K562 (cell line): ENCODE data around the gene E2F2. TPM values are rescaled to one million over a fixed set of nuclear protein-coding genes. Genes with fewer than 3 reads are reported as not detected.

Experiments used
- ARID2 ChIP-seq: fragments of 450-650 bp; IDR thresholded peaks from 2 replicates; pipeline ENCODE4 v1.6.1; 2017; ENCODE audit warnings: antibody characterized with exemption, mild to moderate bottlenecking
- ARID3A ChIP-seq: IDR thresholded peaks from 2 replicates; pipeline ENCODE4 v1.6.1; 2012; ENCODE audit warnings: low read depth, low read length, improper control_type of control experiment, borderline replicate concordance
- ARID4B ChIP-seq: sonication (generic); formaldehyde crosslinking; IDR thresholded peaks from 2 replicates; pipeline ENCODE4 v1.8.0; 2022; ENCODE audit warnings: mild to moderate bottlenecking, missing genetic modification reagents
- ASH1L ChIP-seq: fragments of 450-650 bp; IDR thresholded peaks from 2 replicates; pipeline ENCODE4 v1.6.1; 2018; ENCODE audit warnings: borderline replicate concordance, mild to moderate bottlenecking, low read depth; ENCODE audit not compliant: partially characterized antibody
- DLX4 ChIP-seq: fragments of 250-450 bp; sonication (Bioruptor Pico); IDR thresholded peaks from 2 replicates; pipeline ENCODE4 v1.6.1; 2021; ENCODE audit warnings: mild to moderate bottlenecking
- ETV5 ChIP-seq: sonication (generic); formaldehyde crosslinking; IDR thresholded peaks from 2 replicates; pipeline ENCODE4 v1.4.0; 2020; ENCODE audit warnings: low read depth, mild to moderate bottlenecking, missing genetic modification reagents
- GABPB2 ChIP-seq: fragments of 250-450 bp; sonication (Bioruptor Pico); conservative IDR thresholded peaks from 2 replicates; pipeline ENCODE4 v1.5.1; 2021; ENCODE audit warnings: mild to moderate bottlenecking
- KAT7 ChIP-seq: sonication (generic); formaldehyde crosslinking; IDR thresholded peaks from 2 replicates; pipeline ENCODE4 v1.8.0; 2022; ENCODE audit warnings: missing genetic modification reagents, mild to moderate bottlenecking, borderline replicate concordance
- NFRKB ChIP-seq: fragments of 450-650 bp; IDR thresholded peaks from 2 replicates; pipeline ENCODE4 v1.6.1; 2016; ENCODE audit warnings: low read depth
- RBBP5 ChIP-seq: fragments of 200-600 bp; sonication (generic); IDR thresholded peaks from 2 replicates; pipeline ENCODE4 v1.6.1; 2012; ENCODE audit warnings: borderline replicate concordance, mild to moderate bottlenecking, low read length, control low read depth, inconsistent platforms; ENCODE audit not compliant: insufficient read depth, poor library complexity, severe bottlenecking
- RERE ChIP-seq: sonication (generic); formaldehyde crosslinking; IDR thresholded peaks from 2 replicates; pipeline ENCODE4 v1.8.0; 2023; ENCODE audit warnings: missing genetic modification reagents, mild to moderate bottlenecking, borderline replicate concordance
- SLC30A9 ChIP-seq: fragments of 250-450 bp; sonication (Bioruptor Pico); IDR thresholded peaks from 2 replicates; pipeline ENCODE4 v1.8.0; 2022; ENCODE audit warnings: mild to moderate bottlenecking, moderate library complexity
- ZBTB7A ChIP-seq: IDR thresholded peaks from 2 replicates; pipeline ENCODE4 v1.6.1; 2011; ENCODE audit warnings: low read depth, mild to moderate bottlenecking, low read length, moderate library complexity, borderline replicate concordance; ENCODE audit not compliant: control insufficient read depth
- ZNF143 ChIP-seq: sonication (generic); formaldehyde crosslinking; IDR thresholded peaks from 2 replicates; pipeline ENCODE4 v1.9.0; 2022; ENCODE audit warnings: mild to moderate bottlenecking, missing genetic modification reagents
- ZNF583 ChIP-seq: fragments of 250-450 bp; sonication (Bioruptor Pico); IDR thresholded peaks from 2 replicates; pipeline ENCODE4 v1.4.0; 2020
- ZNF586 ChIP-seq: fragments of 450-650 bp; formaldehyde crosslinking; conservative IDR thresholded peaks from 2 replicates; pipeline ENCODE4 v1.4.0; 2020; ENCODE audit warnings: mild to moderate bottlenecking, moderate library complexity
- polyA plus RNA-seq, 8 experiments: library from polyadenylated mRNA; depleted of rRNA in 4 of 8; stranded (reverse) in 5 of 8; unstranded in 3 of 8; fragments of >200 nt; fragmentation: Nextera tagmentation in 2 of 8; fragmentation: Illumina TruSeq in 1 of 8; extraction: Ambion mirVana in 2 of 8; extraction: Trizol in 1 of 8; gene quantifications; 2 replicates each; pipeline versions ENCODE4 v1.2.1 to v1.2.3, GENCODE V29; 2011 to 2014; ENCODE audit warnings: inconsistent platforms in 1 of 8, missing spikeins in 1 of 8
- total RNA-seq, 7 experiments: library from RNA; depleted of rRNA in 6 of 7; stranded (reverse); fragments of >200 nt in 6 of 7; fragmentation: Illumina TruSeq in 2 of 7; extraction: Trizol in 2 of 7; gene quantifications; 2 replicates each; pipeline versions ENCODE4 v1.2.1 to v1.2.3, GENCODE V29; 2011 to 2021; ENCODE audit warnings: low replicate concordance in 1 of 7

E2F2 gene
- total and polyA plus RNA-seq, 9 of the 15 experiments (the other 6 are each of a cell fraction or from before 2014, with no cell fraction given): 3.1 to 25.3 (median 11.4) TPM

- TF ChIP-seq KAT7 (CRISPR knock-in tag) (no peak), RBBP5 (peak; percentile 76), ARID2 (0 out of 2 replicates have a peak, but pooled peaks have one; percentile 16), DLX4 (CRISPR knock-in tag) (no peak), GABPB2 (CRISPR knock-in tag) (no peak), ZNF586 (no peak), ZNF583 (CRISPR knock-in tag) (no peak), ARID3A (no peak), ARID4B (CRISPR knock-in tag) (peak; percentile 54), NFRKB (peak; percentile 73; the same call in 1 of the 2 replicates), ZBTB7A (no peak; the same call in 1 of the 2 replicates), RERE (no peak), SLC30A9 (CRISPR knock-in tag) (no peak), ASH1L (no peak), ZNF143 (CRISPR knock-in tag) (0 out of 2 replicates have a peak, but pooled peaks have one; percentile 50), ETV5 (CRISPR knock-in tag) (no peak)
These were observed 27.8 kb upstream of the E2F2 start (continued) for GRCh38 chr1:23558872-23559135.
